IPS-NIHi11 (cell line): ENCODE measurements around the gene MAP6.
"Not testable (repeated sequence)": the region's sequence is repeated elsewhere in the genome, so short reads cannot be mapped to it uniquely, and the experiment has no call there.

Source experiments
- DNase-seq: peaks from one replicate; pipeline ENCODE4 v3.0.0; 2012; ENCODE audit warnings: mixed read lengths, low spot score

MAP6 gene

DNA sequence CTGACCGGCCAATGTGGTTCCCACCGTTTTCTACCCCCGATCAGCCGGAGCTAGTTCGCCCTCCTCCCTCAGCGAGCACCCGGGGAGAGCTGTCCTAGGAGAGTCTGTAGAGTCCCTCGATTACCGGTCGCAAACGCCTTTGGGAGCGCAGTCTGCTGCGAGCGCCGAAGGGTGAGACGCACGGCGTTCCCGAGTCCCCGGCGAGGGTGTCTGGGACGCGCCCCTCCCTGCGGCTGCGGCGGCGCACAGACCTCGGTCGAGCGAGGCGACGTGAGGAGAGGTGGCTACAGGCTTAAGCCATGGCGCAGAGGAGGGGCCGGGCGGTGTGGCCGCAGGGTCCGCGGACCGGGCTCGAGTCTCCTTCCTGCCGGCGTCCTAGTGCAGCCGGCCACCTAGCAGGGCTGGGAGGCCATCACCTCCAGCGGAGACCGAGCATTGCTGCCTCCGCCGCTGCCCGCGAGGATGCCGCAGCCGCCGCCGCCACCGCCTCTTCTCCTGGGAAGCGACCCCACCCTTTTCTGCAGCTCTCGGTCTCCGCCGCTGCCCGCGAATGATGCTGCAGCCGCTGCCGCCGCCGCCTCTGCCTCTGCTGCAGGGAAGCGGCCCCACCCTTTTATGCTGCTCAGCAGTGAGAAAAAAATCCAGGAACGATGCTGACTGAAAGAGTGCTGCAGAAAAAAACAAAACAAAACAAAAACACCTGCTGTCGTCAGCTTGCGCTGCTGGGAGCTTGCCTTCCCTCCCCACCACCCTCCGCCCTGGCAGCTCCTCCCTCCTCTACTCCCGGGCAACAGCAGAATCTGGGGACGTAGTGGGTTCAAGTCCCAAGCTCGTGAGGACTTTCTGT lies at the start of gene MAP6:
Gene MAP6 (minus strand): TSS at position 588 of the 847 bp plus-strand sequence. CDS start 669 bp downstream, outside the sequence.
- DNase-seq, result peak; percentile 60

- DNase-seq, result no peak
Measured at GRCh38 chr11:75717608-75718418, 49.0 kb upstream of the MAP6 start, which contains the start of gene MOGAT2. TSS of gene MOGAT2 (plus strand) at chr11:75717838. CDS start at chr11:75717889, 51 bp downstream.

GRCh38 chr11:75716659-75717058 lies 47.8 kb upstream of the MAP6 start:
- no peak for DNase-seq

DNA sequence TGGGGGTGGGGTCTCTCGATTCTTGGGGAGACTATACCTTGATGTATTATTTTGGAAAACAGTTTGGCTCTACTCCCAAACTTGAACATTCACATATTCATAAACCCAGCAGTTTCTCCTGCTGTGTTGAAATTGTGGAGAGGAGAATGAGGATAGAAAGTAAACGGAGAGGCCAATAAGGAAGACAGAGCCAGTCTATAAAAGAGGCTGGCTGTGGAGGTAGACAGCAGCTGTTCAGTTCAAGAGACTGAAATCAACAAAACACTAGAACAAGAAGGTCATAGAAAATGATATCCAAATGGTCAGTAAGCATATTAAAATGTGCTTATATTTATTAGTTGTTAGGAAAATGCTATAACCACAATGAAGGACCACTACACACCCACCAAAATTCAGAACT lies 46.9 kb upstream of the MAP6 start:
- DNase-seq, result no peak

GRCh38 chr11:75714211-75714610 lies 45.4 kb upstream of the MAP6 start:
- DNase-seq, result no peak

GRCh38 chr11:75706260-75706729 lies 37.5 kb upstream of the MAP6 start:
- peak; percentile 94 for DNase-seq

GRCh38 chr11:75705541-75705940 lies 36.7 kb upstream of the MAP6 start:
- DNase-seq, result no peak

DNA sequence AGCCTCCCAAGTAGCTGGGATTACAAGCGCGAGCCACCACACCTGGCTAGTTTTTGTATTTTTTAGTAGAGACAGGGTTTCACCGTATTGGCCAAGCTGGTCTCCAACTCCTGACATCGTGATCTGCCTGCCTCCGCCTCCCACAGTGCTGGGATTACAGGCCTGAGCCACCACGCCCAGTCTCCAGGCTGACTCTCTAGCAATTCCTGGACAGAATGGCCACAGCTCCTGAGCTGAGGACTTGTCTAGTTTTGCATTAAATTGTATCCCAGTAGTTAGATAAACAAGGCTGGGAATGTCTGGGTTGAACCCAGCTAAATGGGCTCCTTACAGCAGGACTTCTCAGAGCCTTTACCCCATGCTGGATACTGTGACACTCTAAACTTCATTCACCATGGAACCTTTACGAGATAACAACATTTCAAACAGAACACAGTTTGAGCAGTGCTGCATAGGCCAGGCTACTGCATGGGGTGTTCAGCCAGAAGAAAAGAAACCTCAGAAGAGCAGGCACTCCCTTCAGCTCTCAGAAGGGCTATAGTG lies 34.9 kb upstream of the MAP6 start:
- DNase-seq, result no peak

DNA sequence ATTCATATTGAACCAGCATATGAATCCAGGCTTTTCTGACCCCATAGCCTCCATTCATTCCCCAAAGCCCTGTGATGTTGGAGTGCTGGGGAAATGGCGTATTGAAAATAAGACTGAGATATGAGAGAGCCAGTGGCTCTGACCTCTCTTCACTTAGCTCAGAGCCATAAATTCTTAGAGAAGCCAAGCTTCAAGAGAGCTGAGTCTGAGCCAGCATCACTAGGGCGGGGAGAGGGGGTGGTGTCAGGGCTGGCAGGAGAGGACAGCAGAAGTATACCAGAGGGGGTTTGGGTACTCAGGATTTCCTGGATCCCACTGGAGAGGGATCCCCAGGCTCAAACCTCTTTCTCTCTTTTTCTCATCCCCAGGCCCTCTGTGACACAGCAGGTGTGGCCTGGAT lies 32.1 kb upstream of the MAP6 start:
- DNase-seq, result no peak

DNA sequence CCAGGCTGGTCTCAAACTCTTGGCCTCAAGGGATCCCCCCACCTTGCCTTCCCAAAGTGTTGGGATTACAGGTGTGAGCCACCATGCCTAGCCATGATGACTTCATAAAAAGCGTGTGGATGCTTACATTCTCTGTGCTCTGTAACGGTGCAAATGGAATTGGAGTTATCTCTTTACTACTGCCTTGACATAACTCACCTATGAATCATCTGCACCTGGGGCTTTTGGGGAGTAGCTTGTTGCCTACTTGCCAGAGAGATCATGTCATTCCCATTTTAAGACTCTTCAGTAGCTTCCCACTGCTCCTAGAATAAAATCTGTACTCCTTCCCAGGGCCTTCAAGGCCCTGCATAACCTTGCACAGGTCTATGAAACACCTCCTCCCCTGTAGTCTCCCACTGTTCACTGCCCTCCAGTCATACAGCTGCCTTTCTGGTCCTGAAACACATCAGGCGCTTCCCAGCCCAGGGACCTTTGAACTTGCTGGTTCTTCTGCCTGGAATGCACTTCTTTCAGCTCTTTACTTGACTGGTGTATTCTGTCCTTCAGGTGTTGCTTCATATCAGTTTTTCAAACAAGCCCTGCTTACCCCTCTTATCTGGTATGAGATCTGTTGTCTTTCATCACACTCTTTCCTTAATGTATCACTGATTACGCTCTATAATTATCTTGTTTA lies 29.2 kb upstream of the MAP6 start:
- no peak for DNase-seq

GRCh38 chr11:75691804-75692203 lies 23.0 kb upstream of the MAP6 start:
- DNase-seq, result no peak

- DNase-seq, result no peak
Measured at GRCh38 chr11:75689863-75690609, 21.2 kb upstream of the MAP6 start.

DNA sequence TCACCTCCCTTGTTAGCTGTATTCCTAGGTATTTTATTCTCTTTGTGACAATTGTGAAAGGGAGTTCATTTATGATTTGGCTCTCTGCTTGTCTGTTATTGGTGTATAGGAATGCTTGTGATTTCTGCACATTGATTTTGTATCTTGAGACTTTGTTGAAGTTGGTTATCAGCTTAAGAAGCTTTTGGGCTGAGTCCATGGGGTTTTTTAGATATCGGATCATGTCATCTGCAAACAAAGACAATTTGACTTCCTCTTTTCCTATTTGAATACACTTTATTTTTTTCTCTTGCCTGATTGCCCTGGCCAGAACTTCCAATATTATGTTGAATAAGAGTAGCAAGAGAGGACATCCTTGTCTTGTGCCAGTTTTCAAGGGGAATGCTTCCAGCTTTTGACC lies 15.0 kb upstream of the MAP6 start:
- not testable (repeated sequence) for DNase-seq

DNA sequence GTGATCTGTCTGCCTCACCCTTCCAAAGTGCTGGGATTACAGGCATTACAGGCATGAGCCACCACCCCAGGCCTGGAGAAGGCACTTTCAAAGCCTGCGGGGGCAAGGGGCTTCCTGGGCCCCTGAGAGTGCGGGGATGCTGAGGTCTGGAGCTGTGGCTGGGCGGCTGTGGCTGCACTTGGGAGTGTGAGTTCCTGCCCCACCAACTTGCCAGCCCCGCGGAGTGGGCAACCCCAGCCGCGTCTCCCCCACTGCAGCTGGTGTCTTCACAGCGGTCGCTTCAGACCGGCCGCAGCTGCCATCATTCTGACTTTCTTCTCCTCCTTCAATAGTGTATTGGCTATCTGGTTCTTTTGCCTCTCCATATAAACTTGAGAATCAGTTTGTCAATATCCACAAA lies 10.7 kb upstream of the MAP6 start:
- no peak for DNase-seq

GRCh38 chr11:75678620-75679259 lies 9.9 kb upstream of the MAP6 start:
- no peak for DNase-seq

- no peak for DNase-seq
Measured at GRCh38 chr11:75677909-75678308, 9.1 kb upstream of the MAP6 start.

DNA sequence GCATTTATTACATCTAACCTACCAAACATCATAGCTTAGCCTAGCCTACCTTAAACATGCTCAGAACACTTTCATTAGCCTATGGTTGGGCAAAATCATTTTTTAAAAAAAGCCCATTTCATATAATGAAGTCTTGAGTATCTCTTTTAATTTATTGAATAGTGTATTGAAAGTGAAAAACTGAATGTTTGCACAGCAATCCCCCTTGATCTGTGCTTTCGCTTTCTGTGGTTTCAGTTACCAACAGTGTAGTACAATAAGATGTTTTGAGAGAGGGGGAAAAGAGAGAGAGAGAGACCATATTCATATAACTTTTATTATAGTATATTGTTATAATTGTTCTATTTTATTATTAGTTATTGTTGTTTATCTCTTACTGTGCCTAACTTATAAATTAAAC lies 8.4 kb upstream of the MAP6 start:
- DNase-seq, result no peak

DNA sequence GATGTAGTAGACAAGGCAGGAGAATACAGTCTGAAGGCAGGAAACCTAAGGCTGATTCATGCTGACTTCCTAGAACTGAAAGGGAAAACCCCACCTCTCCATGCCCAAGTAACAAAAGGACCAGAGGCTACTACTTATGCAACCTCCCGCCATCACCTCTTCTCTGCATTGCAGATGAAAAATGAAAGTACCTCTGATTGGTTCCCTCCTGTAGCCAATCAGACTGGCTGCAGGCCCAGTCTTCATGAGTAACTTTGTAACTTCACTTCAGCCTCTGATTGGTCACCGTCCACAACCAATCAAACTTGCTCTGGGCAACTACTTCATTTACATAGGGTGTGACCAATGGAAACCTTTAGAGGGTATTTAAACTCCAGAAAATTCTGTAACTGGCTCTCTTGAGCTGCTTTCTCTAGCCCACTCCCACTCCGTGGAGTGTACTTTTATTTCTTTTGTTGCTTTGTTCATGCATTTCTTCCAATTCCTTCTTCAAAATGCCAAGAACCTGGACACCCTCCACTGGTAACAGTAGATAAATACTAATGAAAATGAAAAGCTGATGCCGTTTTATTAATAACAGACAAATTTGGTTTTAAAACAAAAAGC lies 5.2 kb upstream of the MAP6 start:
- no peak for DNase-seq

DNA sequence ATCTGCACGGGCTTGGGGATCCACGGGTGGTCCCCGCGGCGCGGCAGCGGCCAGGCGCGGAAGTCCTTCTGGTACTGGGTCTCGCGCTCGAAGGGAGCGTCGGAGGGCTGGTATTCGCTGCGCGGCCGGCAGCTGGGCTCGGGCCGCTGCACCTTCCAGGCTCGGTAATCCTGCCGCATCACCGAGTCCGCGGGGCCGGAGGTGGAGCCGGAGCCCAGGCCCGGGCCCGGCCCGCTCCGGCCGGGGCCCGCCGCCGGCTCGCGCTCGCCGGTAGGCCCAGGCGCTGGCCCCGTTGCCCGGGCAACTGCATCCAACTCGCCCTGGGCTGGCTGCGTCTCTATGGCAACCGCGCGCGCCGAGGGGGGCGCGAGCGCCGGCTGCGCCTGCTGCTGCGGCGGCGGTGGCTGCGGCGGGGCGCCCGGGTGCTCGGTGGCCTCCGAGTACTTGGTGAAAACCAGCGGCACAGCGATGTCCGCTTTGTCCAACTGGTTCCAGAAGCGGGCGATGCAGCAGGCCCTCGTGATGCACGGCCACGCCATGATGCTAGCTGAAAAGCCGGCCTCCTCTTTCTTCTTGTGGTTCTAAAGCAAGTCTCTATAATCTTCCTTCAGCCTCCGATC lies 897 bp downstream of the MAP6 start:
- DNase-seq, result peak; percentile 91

DNA sequence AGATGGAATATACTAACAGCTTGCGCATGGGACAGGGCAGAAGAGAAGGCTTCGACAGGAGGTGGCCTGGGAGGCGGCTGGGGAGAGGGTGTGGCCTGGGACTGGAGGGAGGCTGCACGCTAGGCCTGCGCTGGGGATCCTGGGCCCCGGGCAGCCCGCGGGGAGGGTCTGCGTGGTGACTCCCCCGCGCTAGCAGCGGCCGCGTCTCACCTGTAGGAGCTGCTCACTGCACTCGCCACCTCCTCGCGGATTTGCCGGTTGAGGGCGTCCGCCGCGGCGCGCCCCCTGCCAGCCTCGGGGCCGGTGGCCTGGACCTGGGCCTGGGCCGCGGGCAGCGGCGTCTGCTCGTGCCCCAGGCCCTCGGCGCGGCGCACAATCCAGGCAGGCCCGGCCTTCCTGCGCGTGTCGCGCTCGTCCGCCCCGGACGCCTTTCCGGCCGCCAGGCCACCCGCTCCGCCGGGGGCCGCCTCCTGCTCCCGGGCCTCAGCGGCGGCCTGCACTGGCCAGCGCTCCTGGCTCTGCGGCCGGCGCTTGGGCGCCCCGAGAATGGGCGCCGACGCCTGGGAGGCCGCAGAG lies 1.5 kb downstream of the MAP6 start:
- peak; percentile 71 for DNase-seq
